ENCODE results near the gene GIMAP5.

DNA sequence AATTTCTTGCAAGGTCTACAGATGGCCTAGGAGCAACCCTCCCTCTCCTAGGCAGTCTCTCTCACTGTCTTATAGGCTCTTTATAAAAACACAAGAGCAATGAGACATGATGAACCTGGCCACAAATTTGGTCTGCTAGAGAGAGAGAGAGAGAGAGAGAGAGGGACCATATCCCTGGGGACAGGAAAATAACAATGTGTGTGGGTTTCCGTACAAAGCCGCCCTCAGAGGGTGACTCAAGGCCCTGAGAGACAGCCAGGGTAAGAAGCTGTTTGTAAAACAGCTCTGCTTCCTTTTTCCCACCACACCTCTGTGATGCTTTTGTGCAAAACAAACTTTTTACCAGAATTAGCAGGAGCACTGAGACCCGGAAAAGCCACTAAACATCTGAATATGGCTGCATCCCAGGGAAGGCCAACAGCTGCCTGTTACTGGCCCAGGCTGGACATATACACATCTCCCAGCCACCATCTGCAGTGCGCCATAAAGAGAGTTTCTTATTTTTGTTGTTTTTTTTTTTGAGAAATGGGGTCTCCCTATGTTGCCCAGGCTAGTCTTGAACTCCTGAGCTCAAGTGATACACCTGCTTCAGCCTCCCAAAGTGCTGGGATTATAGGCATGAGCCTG, 18.4 kb downstream of the GIMAP5 start:
- TF ChIP-seq, protein P1, sequence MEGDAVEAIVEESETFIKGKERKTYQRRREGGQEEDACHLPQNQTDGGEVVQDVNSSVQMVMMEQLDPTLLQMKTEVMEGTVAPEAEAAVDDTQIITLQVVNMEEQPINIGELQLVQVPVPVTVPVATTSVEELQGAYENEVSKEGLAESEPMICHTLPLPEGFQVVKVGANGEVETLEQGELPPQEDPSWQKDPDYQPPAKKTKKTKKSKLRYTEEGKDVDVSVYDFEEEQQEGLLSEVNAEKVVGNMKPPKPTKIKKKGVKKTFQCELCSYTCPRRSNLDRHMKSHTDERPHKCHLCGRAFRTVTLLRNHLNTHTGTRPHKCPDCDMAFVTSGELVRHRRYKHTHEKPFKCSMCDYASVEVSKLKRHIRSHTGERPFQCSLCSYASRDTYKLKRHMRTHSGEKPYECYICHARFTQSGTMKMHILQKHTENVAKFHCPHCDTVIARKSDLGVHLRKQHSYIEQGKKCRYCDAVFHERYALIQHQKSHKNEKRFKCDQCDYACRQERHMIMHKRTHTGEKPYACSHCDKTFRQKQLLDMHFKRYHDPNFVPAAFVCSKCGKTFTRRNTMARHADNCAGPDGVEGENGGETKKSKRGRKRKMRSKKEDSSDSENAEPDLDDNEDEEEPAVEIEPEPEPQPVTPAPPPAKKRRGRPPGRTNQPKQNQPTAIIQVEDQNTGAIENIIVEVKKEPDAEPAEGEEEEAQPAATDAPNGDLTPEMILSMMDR (IDR thresholded peaks at IDR 0.05): no peak
- TF ChIP-seq POLR2A (IDR thresholded peaks at IDR 0.05) (no peak), POLR2AphosphoS5 (IDR thresholded peaks at IDR 0.05) (no peak)
